HL-60 (cell line): Measurements from ENCODE around the gene LEAP2.

ENCODE experiments used
- GABPA ChIP-seq: IDR thresholded peaks from 2 replicates; pipeline ENCODE4 v1.6.1; 2012; ENCODE audit warnings: low read depth
- POLR2AphosphoS5 ChIP-seq: IDR thresholded peaks from 2 replicates; pipeline ENCODE4 v1.6.1; 2012; ENCODE audit warnings: low read depth
- SPI1 ChIP-seq: IDR thresholded peaks from 2 replicates; pipeline ENCODE4 v1.6.1; 2012; ENCODE audit warnings: low read depth, mild to moderate bottlenecking, borderline replicate concordance
- TF ChIP-seq, protein P1 (sequence below): IDR thresholded peaks from one replicate; pipeline ENCODE4 v1.5.1; 2011; ENCODE audit warnings: low read length, control low read depth, inconsistent platforms; ENCODE audit not compliant: insufficient read depth
- TF ChIP-seq, protein P2 (sequence below): IDR thresholded peaks from 2 replicates; pipeline ENCODE4 v1.6.1; 2012; ENCODE audit warnings: low read depth; ENCODE audit not compliant: insufficient replicate concordance

DNA sequence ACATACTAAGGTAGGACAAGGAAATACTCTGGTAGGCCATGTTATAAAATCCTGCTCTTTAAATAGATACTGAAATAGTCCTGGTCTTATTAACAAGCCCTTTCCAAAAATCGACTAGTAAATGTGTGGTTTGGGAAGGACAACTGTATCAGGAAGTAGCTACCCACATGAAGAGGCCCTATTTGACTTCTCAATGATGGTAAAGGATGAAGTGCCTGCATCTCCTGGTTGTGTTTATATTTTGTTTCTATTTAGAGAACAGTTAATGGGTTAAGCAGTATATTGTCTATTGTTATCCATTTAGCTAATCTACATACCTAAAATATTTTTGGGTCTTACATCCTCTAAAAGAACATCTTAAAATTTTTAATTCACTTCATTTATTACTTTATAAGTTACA lies 19.7 kb upstream of the LEAP2 start:
- TF ChIP-seq, protein P1, sequence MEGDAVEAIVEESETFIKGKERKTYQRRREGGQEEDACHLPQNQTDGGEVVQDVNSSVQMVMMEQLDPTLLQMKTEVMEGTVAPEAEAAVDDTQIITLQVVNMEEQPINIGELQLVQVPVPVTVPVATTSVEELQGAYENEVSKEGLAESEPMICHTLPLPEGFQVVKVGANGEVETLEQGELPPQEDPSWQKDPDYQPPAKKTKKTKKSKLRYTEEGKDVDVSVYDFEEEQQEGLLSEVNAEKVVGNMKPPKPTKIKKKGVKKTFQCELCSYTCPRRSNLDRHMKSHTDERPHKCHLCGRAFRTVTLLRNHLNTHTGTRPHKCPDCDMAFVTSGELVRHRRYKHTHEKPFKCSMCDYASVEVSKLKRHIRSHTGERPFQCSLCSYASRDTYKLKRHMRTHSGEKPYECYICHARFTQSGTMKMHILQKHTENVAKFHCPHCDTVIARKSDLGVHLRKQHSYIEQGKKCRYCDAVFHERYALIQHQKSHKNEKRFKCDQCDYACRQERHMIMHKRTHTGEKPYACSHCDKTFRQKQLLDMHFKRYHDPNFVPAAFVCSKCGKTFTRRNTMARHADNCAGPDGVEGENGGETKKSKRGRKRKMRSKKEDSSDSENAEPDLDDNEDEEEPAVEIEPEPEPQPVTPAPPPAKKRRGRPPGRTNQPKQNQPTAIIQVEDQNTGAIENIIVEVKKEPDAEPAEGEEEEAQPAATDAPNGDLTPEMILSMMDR = no peak
- TF ChIP-seq, protein P2, sequence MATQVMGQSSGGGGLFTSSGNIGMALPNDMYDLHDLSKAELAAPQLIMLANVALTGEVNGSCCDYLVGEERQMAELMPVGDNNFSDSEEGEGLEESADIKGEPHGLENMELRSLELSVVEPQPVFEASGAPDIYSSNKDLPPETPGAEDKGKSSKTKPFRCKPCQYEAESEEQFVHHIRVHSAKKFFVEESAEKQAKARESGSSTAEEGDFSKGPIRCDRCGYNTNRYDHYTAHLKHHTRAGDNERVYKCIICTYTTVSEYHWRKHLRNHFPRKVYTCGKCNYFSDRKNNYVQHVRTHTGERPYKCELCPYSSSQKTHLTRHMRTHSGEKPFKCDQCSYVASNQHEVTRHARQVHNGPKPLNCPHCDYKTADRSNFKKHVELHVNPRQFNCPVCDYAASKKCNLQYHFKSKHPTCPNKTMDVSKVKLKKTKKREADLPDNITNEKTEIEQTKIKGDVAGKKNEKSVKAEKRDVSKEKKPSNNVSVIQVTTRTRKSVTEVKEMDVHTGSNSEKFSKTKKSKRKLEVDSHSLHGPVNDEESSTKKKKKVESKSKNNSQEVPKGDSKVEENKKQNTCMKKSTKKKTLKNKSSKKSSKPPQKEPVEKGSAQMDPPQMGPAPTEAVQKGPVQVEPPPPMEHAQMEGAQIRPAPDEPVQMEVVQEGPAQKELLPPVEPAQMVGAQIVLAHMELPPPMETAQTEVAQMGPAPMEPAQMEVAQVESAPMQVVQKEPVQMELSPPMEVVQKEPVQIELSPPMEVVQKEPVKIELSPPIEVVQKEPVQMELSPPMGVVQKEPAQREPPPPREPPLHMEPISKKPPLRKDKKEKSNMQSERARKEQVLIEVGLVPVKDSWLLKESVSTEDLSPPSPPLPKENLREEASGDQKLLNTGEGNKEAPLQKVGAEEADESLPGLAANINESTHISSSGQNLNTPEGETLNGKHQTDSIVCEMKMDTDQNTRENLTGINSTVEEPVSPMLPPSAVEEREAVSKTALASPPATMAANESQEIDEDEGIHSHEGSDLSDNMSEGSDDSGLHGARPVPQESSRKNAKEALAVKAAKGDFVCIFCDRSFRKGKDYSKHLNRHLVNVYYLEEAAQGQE = no peak
- TF ChIP-seq POLR2AphosphoS5 (no peak), SPI1 (no peak), GABPA (no peak)
